T-helper 2 cell treated with Interferon-gamma antibody and Interleukin-4, amounts not matched to agents 5 μg/mL and 100 μg/mL, for 36 hours (primary cell): ENCODE measurements around the gene ZNF366.

Source experiments
- DNase-seq: peaks from one replicate; pipeline ENCODE4 v3.0.0; 2021; ENCODE audit warnings: low spot score
- H3K27ac Mint-ChIP-seq: one replicate; pipeline ENCODE4 v1.8.0; 2021; ENCODE audit warnings: mild to moderate bottlenecking, mixed read lengths
- H3K27me3 Mint-ChIP-seq: one replicate; pipeline ENCODE4 v1.8.0; 2021; ENCODE audit warnings: low read depth, mixed read lengths
- H3K36me3 Mint-ChIP-seq: one replicate; pipeline ENCODE4 v1.8.0; 2021; ENCODE audit warnings: low read depth, mixed read lengths
- H3K4me1 Mint-ChIP-seq: one replicate; pipeline ENCODE4 v1.8.0; 2021; ENCODE audit warnings: low read depth, mixed read lengths
- H3K4me3 Mint-ChIP-seq: one replicate; pipeline ENCODE4 v1.8.0; 2022; ENCODE audit warnings: mild to moderate bottlenecking, moderate library complexity, mixed read lengths
- H3K9me3 Mint-ChIP-seq: one replicate; pipeline ENCODE4 v1.8.0; 2021; ENCODE audit warnings: mixed read lengths

ZNF366 gene

GRCh38 chr5:72510610-72511181 is 3.5 kb upstream of the ZNF366 start:
- DNase-seq = no peak
- no peak overlapping the region for H3K27ac Mint-ChIP-seq
- H3K36me3 Mint-ChIP-seq = no peaks in the 10 kb centered on the region
- H3K27me3 Mint-ChIP-seq = peaks cover 10% of the 10 kb centered on the region
- peaks cover under 1% of the 10 kb centered on the region for H3K4me1 Mint-ChIP-seq
- H3K9me3 Mint-ChIP-seq = no peaks in the 10 kb centered on the region
- H3K4me3 Mint-ChIP-seq = no peak overlapping the region

GRCh38 chr5:72509401-72509800 is 2.2 kb upstream of the ZNF366 start:
- H3K27me3 Mint-ChIP-seq = peaks cover 8% of the 10 kb centered on the region

GRCh38 chr5:72508241-72509170 is 1.3 kb upstream of the ZNF366 start:
- Mint-ChIP-seq H3K27me3 (peaks cover 8% of the 10 kb centered on the region), H3K4me3 (no peak overlapping the region), H3K4me1 (peaks cover 5% of the 10 kb centered on the region), H3K36me3 (no peaks in the 10 kb centered on the region), H3K27ac (no peak overlapping the region), H3K9me3 (no peaks in the 10 kb centered on the region)
- no peak for DNase-seq

More at GRCh38 chr5:72509401-72509800, 2.2 kb upstream of the ZNF366 start:
- Mint-ChIP-seq H3K9me3 (no peaks in the 10 kb centered on the region), H3K4me1 (peaks cover 5% of the 10 kb centered on the region), H3K36me3 (no peaks in the 10 kb centered on the region), H3K4me3 (no peak overlapping the region), H3K27ac (no peak overlapping the region)
- DNase-seq = no peak

- no peak overlapping the region for H3K27ac Mint-ChIP-seq
- H3K27me3 Mint-ChIP-seq = peaks cover 8% of the 10 kb centered on the region
- H3K36me3 Mint-ChIP-seq = no peaks in the 10 kb centered on the region
Measured at GRCh38 chr5:72507907-72508238, 663 bp upstream of the ZNF366 start.

GRCh38 chr5:72506158-72506549 is 1.1 kb downstream of the ZNF366 start:
- H3K4me3 Mint-ChIP-seq = no peak overlapping the region
- DNase-seq = no peak
- no peak overlapping the region for H3K27ac Mint-ChIP-seq
- peaks cover 5% of the 10 kb centered on the region for H3K27me3 Mint-ChIP-seq
- H3K4me1 Mint-ChIP-seq = peaks cover 5% of the 10 kb centered on the region
- H3K9me3 Mint-ChIP-seq = no peaks in the 10 kb centered on the region
- H3K36me3 Mint-ChIP-seq = no peaks in the 10 kb centered on the region

More at GRCh38 chr5:72507907-72508238, 663 bp upstream of the ZNF366 start:
- H3K4me1 Mint-ChIP-seq = peaks cover 5% of the 10 kb centered on the region
- DNase-seq = no peak
- no peaks in the 10 kb centered on the region for H3K9me3 Mint-ChIP-seq
- H3K4me3 Mint-ChIP-seq = no peak overlapping the region

- no peaks in the 10 kb centered on the region for H3K9me3 Mint-ChIP-seq
- peaks cover 5% of the 10 kb centered on the region for H3K27me3 Mint-ChIP-seq
- DNase-seq = no peak
- no peaks in the 10 kb centered on the region for H3K36me3 Mint-ChIP-seq
- no peak overlapping the region for H3K27ac Mint-ChIP-seq
- peak overlapping the region; percentile 18 for H3K4me3 Mint-ChIP-seq
- peaks cover 5% of the 10 kb centered on the region for H3K4me1 Mint-ChIP-seq
Measured at GRCh38 chr5:72505539-72506157, 1.6 kb downstream of the ZNF366 start.

GRCh38 chr5:72505016-72505415 is 2.2 kb downstream of the ZNF366 start:
- Mint-ChIP-seq H3K4me3 (no peak overlapping the region), H3K9me3 (no peaks in the 10 kb centered on the region), H3K27ac (no peak overlapping the region), H3K4me1 (peaks cover 5% of the 10 kb centered on the region), H3K36me3 (no peaks in the 10 kb centered on the region), H3K27me3 (peaks cover 5% of the 10 kb centered on the region)
- no peak for DNase-seq

- Mint-ChIP-seq H3K4me3 (no peak overlapping the region), H3K4me1 (peaks cover 5% of the 10 kb centered on the region), H3K27me3 (peaks cover 5% of the 10 kb centered on the region), H3K36me3 (no peaks in the 10 kb centered on the region), H3K9me3 (no peaks in the 10 kb centered on the region), H3K27ac (no peak overlapping the region)
- no peak for DNase-seq
Measured at GRCh38 chr5:72503888-72504491, 3.2 kb downstream of the ZNF366 start.

- no peak for DNase-seq
- H3K36me3 Mint-ChIP-seq = no peaks in the 10 kb centered on the region
- H3K27me3 Mint-ChIP-seq = peaks cover 6% of the 10 kb centered on the region
- peaks cover 5% of the 10 kb centered on the region for H3K4me1 Mint-ChIP-seq
- H3K9me3 Mint-ChIP-seq = no peaks in the 10 kb centered on the region
- no peak overlapping the region for H3K4me3 Mint-ChIP-seq
- H3K27ac Mint-ChIP-seq = no peak overlapping the region
Measured at GRCh38 chr5:72501488-72501887, 5.7 kb downstream of the ZNF366 start.

- Mint-ChIP-seq H3K36me3 (no peaks in the 10 kb centered on the region), H3K4me3 (no peak overlapping the region), H3K27ac (no peak overlapping the region), H3K4me1 (no peaks in the 10 kb centered on the region), H3K9me3 (no peaks in the 10 kb centered on the region), H3K27me3 (peaks cover 4% of the 10 kb centered on the region)
- no peak for DNase-seq
Measured at GRCh38 chr5:72499730-72500129, 7.5 kb downstream of the ZNF366 start.

- Mint-ChIP-seq H3K4me3 (no peak overlapping the region), H3K9me3 (no peaks in the 10 kb centered on the region), H3K4me1 (no peaks in the 10 kb centered on the region), H3K36me3 (no peaks in the 10 kb centered on the region), H3K27me3 (peaks cover 4% of the 10 kb centered on the region), H3K27ac (no peak overlapping the region)
- no peak for DNase-seq
Measured at GRCh38 chr5:72499090-72499489, 8.1 kb downstream of the ZNF366 start.

GRCh38 chr5:72498284-72498683 is 8.9 kb downstream of the ZNF366 start:
- no peaks in the 10 kb centered on the region for H3K36me3 Mint-ChIP-seq
- no peak overlapping the region for H3K4me3 Mint-ChIP-seq
- peaks cover 4% of the 10 kb centered on the region for H3K27me3 Mint-ChIP-seq
- no peak overlapping the region for H3K27ac Mint-ChIP-seq
- DNase-seq = no peak
- H3K4me1 Mint-ChIP-seq = no peaks in the 10 kb centered on the region
- no peaks in the 10 kb centered on the region for H3K9me3 Mint-ChIP-seq

GRCh38 chr5:72497823-72498222 is 9.4 kb downstream of the ZNF366 start:
- no peak overlapping the region for H3K27ac Mint-ChIP-seq
- H3K4me1 Mint-ChIP-seq = no peaks in the 10 kb centered on the region
- no peak for DNase-seq
- no peak overlapping the region for H3K4me3 Mint-ChIP-seq
- H3K36me3 Mint-ChIP-seq = no peaks in the 10 kb centered on the region
- H3K9me3 Mint-ChIP-seq = no peaks in the 10 kb centered on the region
- peaks cover 4% of the 10 kb centered on the region for H3K27me3 Mint-ChIP-seq

- Mint-ChIP-seq H3K27me3 (peaks cover 11% of the 10 kb centered on the region), H3K4me1 (no peaks in the 10 kb centered on the region), H3K9me3 (no peaks in the 10 kb centered on the region), H3K27ac (no peak overlapping the region), H3K36me3 (no peaks in the 10 kb centered on the region), H3K4me3 (no peak overlapping the region)
- no peak for DNase-seq
Measured at GRCh38 chr5:72495410-72495809, 11.8 kb downstream of the ZNF366 start.
